Measurements from ENCODE around the gene GBP7.
"Not testable (repeated sequence)": the region's sequence is repeated elsewhere in the genome, so short reads cannot be mapped to it uniquely, and the experiment has no call there.

GBP7 gene

GRCh38 chr1:89133747-89134146, 42.1 kb downstream of the GBP7 start:
- no peak overlapping the region for H3K4me2 ChIP-seq (ENCODE audit: low read length)
- H2AK5ac ChIP-seq (ENCODE audit: low read length): no peak overlapping the region
- no peak overlapping the region for H3K23ac ChIP-seq (ENCODE audit: low read length)
- no peak overlapping the region for H2BK5ac ChIP-seq (ENCODE audit: low read length)
- H3K27ac ChIP-seq (ENCODE audit: low read depth, low read length): no peak overlapping the region
- H3K79me1 ChIP-seq (ENCODE audit: low read length): no peaks in the 10 kb centered on the region
- no peaks in the 10 kb centered on the region for H3K79me2 ChIP-seq (ENCODE audit: control insufficient read depth, insufficient read depth, low read length)
- no peak overlapping the region for H4K8ac ChIP-seq (ENCODE audit: low read depth, low read length)
- no CpG with 5 or more reads among the region's 1 CpG for WGBS (ENCODE audit: extremely low coverage, insufficient coverage, low lambda C conversion rate)
- no peaks in the 10 kb centered on the region for H3K36me3 ChIP-seq (ENCODE audit: control insufficient read depth, insufficient read depth, low read length)
- H3K56ac ChIP-seq (ENCODE audit: low read length): no peak overlapping the region
- H3K18ac ChIP-seq (ENCODE audit: low read length): no peak overlapping the region
- no peak overlapping the region for H4K5ac ChIP-seq (ENCODE audit: low read length)
- H2BK15ac ChIP-seq (replicated peaks; ENCODE audit: low read depth): no peak overlapping the region
- H3K4ac ChIP-seq (ENCODE audit: low read depth, low read length): no peak overlapping the region
- no peak overlapping the region for H3K9ac ChIP-seq (ENCODE audit: low read length)
- DNase-seq: no peak
- H2BK120ac ChIP-seq (ENCODE audit: low read depth, low read length): no peak overlapping the region
- H3K4me3 ChIP-seq (ENCODE audit: low read length): no peak overlapping the region
- H3K27me3 ChIP-seq (ENCODE audit: insufficient read depth, low read length, poor library complexity): no peaks in the 10 kb centered on the region
- no peaks in the 10 kb centered on the region for H3K4me1 ChIP-seq (ENCODE audit: control insufficient read depth, low read depth, low read length)

GRCh38 chr1:89130716-89131115, 45.1 kb downstream of the GBP7 start:
- Histone ChIP-seq H4K8ac (ENCODE audit: low read depth, low read length) (no peak overlapping the region), H3K4ac (ENCODE audit: low read depth, low read length) (no peak overlapping the region), H4K5ac (ENCODE audit: low read length) (no peak overlapping the region), H3K23ac (ENCODE audit: low read length) (no peak overlapping the region), H3K79me2 (ENCODE audit: control insufficient read depth, insufficient read depth, low read length) (no peaks in the 10 kb centered on the region), H3K4me1 (ENCODE audit: control insufficient read depth, low read depth, low read length) (no peaks in the 10 kb centered on the region), H2BK5ac (ENCODE audit: low read length) (no peak overlapping the region), H3K9ac (ENCODE audit: low read length) (no peak overlapping the region), H3K79me1 (ENCODE audit: low read length) (no peaks in the 10 kb centered on the region), H2BK120ac (ENCODE audit: low read depth, low read length) (no peak overlapping the region), H3K27ac (ENCODE audit: low read depth, low read length) (no peak overlapping the region), H2BK15ac (replicated peaks; ENCODE audit: low read depth) (no peak overlapping the region), H3K4me2 (ENCODE audit: low read length) (no peak overlapping the region), H3K36me3 (ENCODE audit: control insufficient read depth, insufficient read depth, low read length) (no peaks in the 10 kb centered on the region), H3K4me3 (ENCODE audit: low read length) (no peak overlapping the region), H3K56ac (ENCODE audit: low read length) (no peak overlapping the region), H2AK5ac (ENCODE audit: low read length) (no peak overlapping the region), H3K18ac (ENCODE audit: low read length) (no peak overlapping the region), H3K27me3 (ENCODE audit: insufficient read depth, low read length, poor library complexity) (no peaks in the 10 kb centered on the region)
- no peak for DNase-seq
- WGBS (ENCODE audit: extremely low coverage, insufficient coverage, low lambda C conversion rate): no CpG with 5 or more reads among the region's 1 CpG

DNA sequence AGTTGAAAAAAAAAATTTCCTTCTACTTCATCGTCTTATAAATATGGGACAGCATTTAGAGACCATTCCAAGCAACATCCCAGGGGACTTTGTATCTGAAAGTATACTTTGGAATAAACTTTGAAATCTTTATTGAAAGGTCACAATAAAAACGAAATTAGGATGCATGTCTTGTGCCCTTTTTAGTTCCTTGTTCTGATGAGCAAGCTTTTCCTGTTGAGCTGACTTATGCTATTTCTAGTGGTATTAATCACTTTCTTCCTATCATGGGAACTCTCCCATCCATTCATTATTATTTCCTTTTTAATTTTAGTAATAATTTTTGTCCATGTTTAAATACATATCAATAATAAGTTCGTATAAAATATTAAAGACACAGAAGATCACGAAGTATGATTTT, 45.9 kb downstream of the GBP7 start:
- Histone ChIP-seq H3K56ac (ENCODE audit: low read length) (no peak overlapping the region), H4K8ac (ENCODE audit: low read depth, low read length) (no peak overlapping the region), H4K5ac (ENCODE audit: low read length) (no peak overlapping the region), H3K18ac (ENCODE audit: low read length) (no peak overlapping the region), H3K79me1 (ENCODE audit: low read length) (no peaks in the 10 kb centered on the region), H3K4ac (ENCODE audit: low read depth, low read length) (no peak overlapping the region), H3K4me2 (ENCODE audit: low read length) (no peak overlapping the region), H3K23ac (ENCODE audit: low read length) (no peak overlapping the region), H3K79me2 (ENCODE audit: control insufficient read depth, insufficient read depth, low read length) (no peaks in the 10 kb centered on the region), H2AK5ac (ENCODE audit: low read length) (no peak overlapping the region), H3K27me3 (ENCODE audit: insufficient read depth, low read length, poor library complexity) (no peaks in the 10 kb centered on the region), H3K36me3 (ENCODE audit: control insufficient read depth, insufficient read depth, low read length) (no peaks in the 10 kb centered on the region), H3K4me3 (ENCODE audit: low read length) (no peak overlapping the region), H3K4me1 (ENCODE audit: control insufficient read depth, low read depth, low read length) (no peaks in the 10 kb centered on the region), H3K9ac (ENCODE audit: low read length) (no peak overlapping the region), H2BK120ac (ENCODE audit: low read depth, low read length) (no peak overlapping the region), H3K27ac (ENCODE audit: low read depth, low read length) (no peak overlapping the region), H2BK5ac (ENCODE audit: low read length) (no peak overlapping the region), H2BK15ac (replicated peaks; ENCODE audit: low read depth) (no peak overlapping the region)
- 100% methylated on average over 2 of the region's 4 CpGs for WGBS (ENCODE audit: extremely low coverage, insufficient coverage, low lambda C conversion rate)
- DNase-seq: no peak

- H4K5ac ChIP-seq (ENCODE audit: low read length); H3K9ac ChIP-seq (ENCODE audit: low read length); H4K8ac ChIP-seq (ENCODE audit: low read depth, low read length); H3K36me3 ChIP-seq (ENCODE audit: control insufficient read depth, insufficient read depth, low read length); H3K4me1 ChIP-seq (ENCODE audit: control insufficient read depth, low read depth, low read length); H2BK15ac ChIP-seq (replicated peaks; ENCODE audit: low read depth); H2BK120ac ChIP-seq (ENCODE audit: low read depth, low read length); H3K18ac ChIP-seq (ENCODE audit: low read length); H2BK5ac ChIP-seq (ENCODE audit: low read length); H3K4me3 ChIP-seq (ENCODE audit: low read length); H3K79me2 ChIP-seq (ENCODE audit: control insufficient read depth, insufficient read depth, low read length); H3K56ac ChIP-seq (ENCODE audit: low read length); DNase-seq; H3K4me2 ChIP-seq (ENCODE audit: low read length); H3K79me1 ChIP-seq (ENCODE audit: low read length); H3K23ac ChIP-seq (ENCODE audit: low read length); H3K4ac ChIP-seq (ENCODE audit: low read depth, low read length); H2AK5ac ChIP-seq (ENCODE audit: low read length); H3K27ac ChIP-seq (ENCODE audit: low read depth, low read length); H3K27me3 ChIP-seq (ENCODE audit: insufficient read depth, low read length, poor library complexity): not testable (repeated sequence)
- WGBS (ENCODE audit: extremely low coverage, insufficient coverage, low lambda C conversion rate): no CpG with 5 or more reads among the region's 31 CpGs
Observed at GRCh38 chr1:89128003-89128458, 47.8 kb downstream of the GBP7 start.

- H2BK15ac ChIP-seq (replicated peaks; ENCODE audit: low read depth); H3K4me1 ChIP-seq (ENCODE audit: control insufficient read depth, low read depth, low read length); H3K18ac ChIP-seq (ENCODE audit: low read length); H3K23ac ChIP-seq (ENCODE audit: low read length); H3K79me1 ChIP-seq (ENCODE audit: low read length); H3K4me2 ChIP-seq (ENCODE audit: low read length); DNase-seq; H3K4me3 ChIP-seq (ENCODE audit: low read length); H4K5ac ChIP-seq (ENCODE audit: low read length); H3K27ac ChIP-seq (ENCODE audit: low read depth, low read length); H3K56ac ChIP-seq (ENCODE audit: low read length); H2BK5ac ChIP-seq (ENCODE audit: low read length); H4K8ac ChIP-seq (ENCODE audit: low read depth, low read length); H3K79me2 ChIP-seq (ENCODE audit: control insufficient read depth, insufficient read depth, low read length); H3K36me3 ChIP-seq (ENCODE audit: control insufficient read depth, insufficient read depth, low read length); H3K9ac ChIP-seq (ENCODE audit: low read length); H2AK5ac ChIP-seq (ENCODE audit: low read length); H3K27me3 ChIP-seq (ENCODE audit: insufficient read depth, low read length, poor library complexity); H3K4ac ChIP-seq (ENCODE audit: low read depth, low read length); H2BK120ac ChIP-seq (ENCODE audit: low read depth, low read length): not testable (repeated sequence)
- WGBS (ENCODE audit: extremely low coverage, insufficient coverage, low lambda C conversion rate): no CpG with 5 or more reads among the region's 23 CpGs
Observed at GRCh38 chr1:89126602-89127565, 48.9 kb downstream of the GBP7 start.

Measured in mesendoderm (in vitro differentiated cells).